Right atrium auricular region (tissue), 2 donors: ENCODE measurements around the gene COG3. TPM values are rescaled to one million over a fixed set of nuclear protein-coding genes. Genes with fewer than 3 reads are reported as not detected.

ENCODE experiments used
- DNase-seq: peaks from one replicate; pipeline ENCODE4 v3.0.0-alpha.2; 2019; ENCODE audit warnings: low spot score
- H3K27ac ChIP-seq, 2 donors: fragments of 200-600 bp; sonication (generic); 1 replicate in 1 of 2; 2 replicates in 1 of 2; pipeline ENCODE4 v1.5.1; 2016 to 2019
- H3K27me3 ChIP-seq, 2 donors: fragments of 200-600 bp; sonication (generic); one replicate each; pipeline versions ENCODE4 v1.5.1 to v1.6.0; 2017 to 2019
- H3K36me3 ChIP-seq: fragments of 200-600 bp; sonication (generic); one replicate; pipeline ENCODE4 v1.5.1; 2016
- H3K4me1 ChIP-seq, 2 donors: fragments of 200-600 bp; sonication (generic); one replicate each; pipeline versions ENCODE4 v1.5.1 to v1.6.0; 2017 to 2019
- H3K4me3 ChIP-seq, 2 donors: fragments of 200-600 bp; sonication (generic); 1 replicate in 1 of 2; 2 replicates in 1 of 2; pipeline ENCODE4 v1.5.1; 2017 to 2019; ENCODE audit warnings: mild to moderate bottlenecking in 1 of 2, moderate library complexity in 1 of 2
- H3K9me3 ChIP-seq, 2 donors: fragments of 200-600 bp; sonication (generic); one replicate each; pipeline ENCODE4 v1.5.1; 2019
- CTCF ChIP-seq, 2 donors: fragments of 200-600 bp; sonication (generic); IDR thresholded peaks; one replicate each; pipeline ENCODE4 v1.5.1; 2019; ENCODE audit warnings: antibody characterized with exemption in 2 of 2
- total RNA-seq, 2 donors: library from RNA; depleted of rRNA; stranded (reverse); fragments of >200 nt; gene quantifications; one replicate each; pipeline ENCODE4 v1.1.0, GENCODE V29; 2016

Gene COG3
- total RNA-seq, 2 donors from 2014 or later: 15.7 to 20.3 TPM

DNA sequence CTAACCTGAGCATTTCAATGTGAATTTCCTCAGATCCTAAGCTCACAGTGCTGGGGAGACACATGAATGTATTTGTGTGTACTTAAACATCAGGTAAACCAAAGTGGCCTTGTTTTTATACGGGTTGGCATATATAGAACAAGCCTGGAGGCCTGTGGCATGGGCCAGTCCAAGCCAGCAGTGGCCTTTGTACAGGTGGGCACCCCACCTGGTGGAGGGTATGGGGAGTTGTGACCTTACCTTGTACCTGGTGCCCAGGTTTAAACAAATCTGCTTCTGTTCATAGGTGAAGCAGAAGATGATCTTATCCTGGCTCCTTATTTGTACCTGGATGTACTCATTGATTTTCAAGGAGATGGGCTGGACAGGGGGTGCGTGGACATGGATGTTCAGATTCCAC lies 79.8 kb downstream of the COG3 start:
- DNase-seq: no peak
- H3K4me3 ChIP-seq: no peak overlapping the region
- H3K4me1 ChIP-seq: no peaks in the 10 kb centered on the region
- H3K27ac ChIP-seq: no peak overlapping the region
- TF ChIP-seq CTCF (IDR thresholded peaks at IDR 0.05): no peak
- H3K9me3 ChIP-seq: no peaks in the 10 kb centered on the region
- H3K27me3 ChIP-seq: no peaks in the 10 kb centered on the region
- H3K36me3 ChIP-seq: no peaks in the 10 kb centered on the region

DNA sequence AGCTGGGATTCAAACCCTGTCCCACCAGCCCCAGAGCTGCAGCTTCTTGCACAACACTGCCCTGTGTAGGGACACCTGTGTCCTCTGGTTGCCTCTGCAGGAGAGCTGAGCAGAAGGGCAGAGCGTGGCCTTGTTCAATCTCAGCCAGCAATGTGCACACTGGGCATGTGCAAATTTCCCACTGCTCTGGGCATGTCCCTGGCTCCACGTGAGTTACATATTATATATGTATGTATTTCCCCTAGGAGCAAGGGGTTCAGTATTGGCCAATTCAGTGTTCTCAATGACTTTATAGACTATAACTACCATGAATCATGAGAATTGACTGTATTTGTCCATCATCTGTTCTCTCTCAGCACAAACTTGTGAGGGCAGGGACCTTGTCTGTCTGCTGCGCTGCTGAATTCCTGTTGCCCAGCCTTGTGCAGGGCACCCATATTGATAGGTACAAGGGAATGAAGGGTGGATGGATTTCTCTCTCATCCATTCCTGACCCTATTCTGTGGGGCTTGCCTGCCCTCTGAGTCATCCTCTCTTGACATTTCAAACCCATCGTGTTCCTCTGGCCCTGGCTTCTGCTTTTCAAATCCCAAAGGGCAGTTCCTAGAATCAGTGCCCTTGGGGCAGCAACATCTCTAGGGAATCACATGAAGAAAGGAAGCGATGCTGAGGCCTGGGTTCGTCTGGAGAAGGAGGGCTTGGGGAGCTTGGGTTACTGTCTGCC lies 81.1 kb downstream of the COG3 start:
- no peak overlapping the region for H3K27ac ChIP-seq
- no peak overlapping the region for H3K4me3 ChIP-seq
- no peaks in the 10 kb centered on the region for H3K4me1 ChIP-seq
- DNase-seq: no peak
- H3K27me3 ChIP-seq: no peaks in the 10 kb centered on the region
- H3K36me3 ChIP-seq: no peaks in the 10 kb centered on the region
- no peak for TF ChIP-seq CTCF (IDR thresholded peaks at IDR 0.05)
- no peaks in the 10 kb centered on the region for H3K9me3 ChIP-seq

- Histone ChIP-seq H3K27me3 (no peaks in the 10 kb centered on the region), H3K4me3 (no peak overlapping the region), H3K27ac (no peak overlapping the region), H3K36me3 (no peaks in the 10 kb centered on the region), H3K4me1 (no peaks in the 10 kb centered on the region), H3K9me3 (no peaks in the 10 kb centered on the region)
- TF ChIP-seq CTCF (IDR thresholded peaks at IDR 0.05): no peak
- DNase-seq: no peak
These were observed 81.6 kb downstream of the COG3 start for GRCh38 chr13:45546410-45546765.

DNA sequence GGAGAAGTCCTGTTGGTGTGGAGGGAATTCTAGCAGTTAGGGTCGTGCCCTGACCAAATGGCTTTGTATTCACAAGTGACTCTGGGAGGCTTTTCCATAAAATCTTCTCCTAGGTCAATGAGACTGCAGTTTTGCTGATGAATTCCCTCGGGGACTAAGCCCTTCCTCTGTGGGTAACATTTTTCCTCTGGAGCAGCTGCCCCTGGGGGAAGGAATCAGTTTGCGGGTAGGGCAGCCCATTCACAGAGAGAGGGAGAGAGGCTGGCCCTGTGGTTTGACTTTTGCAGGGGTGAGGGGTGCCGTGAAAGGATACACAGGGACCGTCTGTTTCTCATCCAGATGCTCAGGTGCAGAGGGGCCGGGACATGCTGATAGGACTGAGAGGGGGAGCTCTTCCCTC lies 83.5 kb downstream of the COG3 start:
- Histone ChIP-seq H3K9me3 (no peaks in the 10 kb centered on the region), H3K27ac (no peak overlapping the region), H3K4me1 (no peaks in the 10 kb centered on the region), H3K27me3 (no peaks in the 10 kb centered on the region), H3K4me3 (no peak overlapping the region), H3K36me3 (no peaks in the 10 kb centered on the region)
- TF ChIP-seq CTCF (IDR thresholded peaks at IDR 0.05): no peak
- DNase-seq: no peak

DNA sequence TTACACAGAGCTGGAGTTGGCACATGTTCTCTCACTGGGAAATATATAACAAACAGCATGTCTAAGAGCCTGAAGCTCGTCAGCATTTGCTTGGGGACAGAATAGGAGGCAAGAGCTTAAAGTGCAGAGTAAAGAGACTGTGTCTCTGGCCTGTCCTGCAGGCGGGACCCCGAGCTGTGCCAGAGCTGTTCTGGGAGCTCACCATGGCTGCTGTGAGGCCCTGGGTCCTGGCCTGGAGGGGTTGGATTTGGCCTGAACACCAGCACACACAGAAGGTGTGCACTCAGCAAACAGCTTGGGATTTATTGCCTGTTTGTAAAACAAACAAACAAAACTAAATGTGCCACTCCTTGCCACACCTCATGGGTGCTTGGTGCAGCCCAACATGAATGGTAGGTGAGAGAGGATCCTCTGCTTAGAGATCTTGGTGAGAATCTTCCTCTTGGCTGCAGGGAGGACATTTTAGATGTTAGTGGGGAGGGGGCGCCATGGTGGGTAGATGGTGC lies 89.9 kb downstream of the COG3 start:
- Histone ChIP-seq H3K4me1 (no peaks in the 10 kb centered on the region), H3K4me3 (no peak overlapping the region), H3K27me3 (no peaks in the 10 kb centered on the region), H3K36me3 (no peaks in the 10 kb centered on the region), H3K9me3 (no peaks in the 10 kb centered on the region), H3K27ac (no peak overlapping the region)
- DNase-seq: no peak
- no peak for TF ChIP-seq CTCF (IDR thresholded peaks at IDR 0.05)
